Osteocyte (in vitro differentiated cells): ENCODE results near the gene RPLP2. TPM values are rescaled to one million over a fixed set of nuclear protein-coding genes. Genes with fewer than 3 reads are reported as not detected.
A peak's percentile ranks its signal among the peaks of the same experiment; 100 is the strongest.

ENCODE experiments used
- DNase-seq: peaks from one replicate; pipeline ENCODE4 v3.0.0; 2021; ENCODE audit warnings: mixed read lengths; ENCODE audit not compliant: unreplicated experiment; ENCODE audit errors: extremely low spot score
- H3K27ac Mint-ChIP-seq: one replicate; pipeline ENCODE4 v1.8.0; 2021; ENCODE audit warnings: mild to moderate bottlenecking, mixed read lengths; ENCODE audit not compliant: unreplicated experiment
- H3K27me3 Mint-ChIP-seq: one replicate; pipeline ENCODE4 v1.8.0; 2021; ENCODE audit warnings: mixed read lengths; ENCODE audit not compliant: unreplicated experiment
- H3K36me3 Mint-ChIP-seq: one replicate; pipeline ENCODE4 v1.8.0; 2021; ENCODE audit warnings: mixed read lengths; ENCODE audit not compliant: unreplicated experiment
- H3K4me1 Mint-ChIP-seq: one replicate; pipeline ENCODE4 v1.8.0; 2021; ENCODE audit warnings: mixed read lengths; ENCODE audit not compliant: unreplicated experiment
- H3K4me3 Mint-ChIP-seq: one replicate; pipeline ENCODE4 v1.8.0; 2021; ENCODE audit warnings: mild to moderate bottlenecking, moderate library complexity, mixed read lengths; ENCODE audit not compliant: unreplicated experiment
- H3K9me3 Mint-ChIP-seq: one replicate; pipeline ENCODE4 v1.8.0; 2021; ENCODE audit warnings: mixed read lengths; ENCODE audit not compliant: unreplicated experiment
- total RNA-seq: library from RNA; stranded (reverse); gene quantifications from 2 replicates; pipeline ENCODE4 v1.2.1, GENCODE V29; 2021
- TF ChIP-seq, protein P1 (sequence below): fragments of 200-600 bp; sonication (generic); IDR thresholded peaks from 2 replicates; pipeline ENCODE4 v1.5.0; 2021; ENCODE audit warnings: antibody characterized with exemption, mild to moderate bottlenecking, moderate library complexity

Gene RPLP2
- total RNA-seq, 1 donor from 2014 or later = 1,500 TPM

- DNase-seq = no peak
- Mint-ChIP-seq H3K36me3 (no peaks in the 10 kb centered on the region), H3K4me1 (peaks cover 18% of the 10 kb centered on the region), H3K27ac (no peak overlapping the region), H3K27me3 (no peaks in the 10 kb centered on the region), H3K9me3 (no peaks in the 10 kb centered on the region), H3K4me3 (no peak overlapping the region)
- TF ChIP-seq, protein P1, sequence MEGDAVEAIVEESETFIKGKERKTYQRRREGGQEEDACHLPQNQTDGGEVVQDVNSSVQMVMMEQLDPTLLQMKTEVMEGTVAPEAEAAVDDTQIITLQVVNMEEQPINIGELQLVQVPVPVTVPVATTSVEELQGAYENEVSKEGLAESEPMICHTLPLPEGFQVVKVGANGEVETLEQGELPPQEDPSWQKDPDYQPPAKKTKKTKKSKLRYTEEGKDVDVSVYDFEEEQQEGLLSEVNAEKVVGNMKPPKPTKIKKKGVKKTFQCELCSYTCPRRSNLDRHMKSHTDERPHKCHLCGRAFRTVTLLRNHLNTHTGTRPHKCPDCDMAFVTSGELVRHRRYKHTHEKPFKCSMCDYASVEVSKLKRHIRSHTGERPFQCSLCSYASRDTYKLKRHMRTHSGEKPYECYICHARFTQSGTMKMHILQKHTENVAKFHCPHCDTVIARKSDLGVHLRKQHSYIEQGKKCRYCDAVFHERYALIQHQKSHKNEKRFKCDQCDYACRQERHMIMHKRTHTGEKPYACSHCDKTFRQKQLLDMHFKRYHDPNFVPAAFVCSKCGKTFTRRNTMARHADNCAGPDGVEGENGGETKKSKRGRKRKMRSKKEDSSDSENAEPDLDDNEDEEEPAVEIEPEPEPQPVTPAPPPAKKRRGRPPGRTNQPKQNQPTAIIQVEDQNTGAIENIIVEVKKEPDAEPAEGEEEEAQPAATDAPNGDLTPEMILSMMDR = no peak
Measured at GRCh38 chr11:770642-771616, 38.8 kb upstream of the RPLP2 start.

GRCh38 chr11:771617-772204 lies 38.1 kb upstream of the RPLP2 start:
- Mint-ChIP-seq H3K4me3 (no peak overlapping the region), H3K4me1 (peaks cover 23% of the 10 kb centered on the region), H3K27ac (no peak overlapping the region), H3K27me3 (no peaks in the 10 kb centered on the region), H3K9me3 (no peaks in the 10 kb centered on the region), H3K36me3 (no peaks in the 10 kb centered on the region)
- TF ChIP-seq, protein P1 = no peak
- no peak for DNase-seq

- H3K27me3 Mint-ChIP-seq = no peaks in the 10 kb centered on the region
- no peak overlapping the region for H3K27ac Mint-ChIP-seq
- H3K4me3 Mint-ChIP-seq = no peak overlapping the region
- no peaks in the 10 kb centered on the region for H3K9me3 Mint-ChIP-seq
- H3K4me1 Mint-ChIP-seq = peaks cover 23% of the 10 kb centered on the region
- peak; percentile 84 for DNase-seq
- TF ChIP-seq, protein P1 = no peak
- no peaks in the 10 kb centered on the region for H3K36me3 Mint-ChIP-seq
Measured at GRCh38 chr11:772429-773390, 37.1 kb upstream of the RPLP2 start.

DNA sequence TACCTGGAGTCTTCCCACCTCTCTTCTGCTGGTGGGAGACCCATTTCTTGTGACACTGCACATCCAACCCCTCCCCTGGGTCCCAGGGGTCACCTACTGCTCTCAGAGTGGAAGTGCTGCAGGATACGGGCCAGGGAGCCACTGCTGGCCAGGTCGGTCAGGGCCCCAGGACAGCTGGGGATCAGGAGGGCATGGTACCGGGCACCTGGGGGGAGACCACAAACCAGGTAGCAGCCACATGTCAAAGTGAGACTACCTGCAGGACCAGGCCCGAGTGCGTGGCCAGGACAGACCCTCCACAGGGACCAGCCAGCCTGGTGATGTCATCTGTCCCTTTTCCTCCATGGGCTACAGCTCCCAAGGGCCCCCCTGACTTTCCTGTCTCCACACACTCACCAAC lies 36.3 kb upstream of the RPLP2 start:
- no peaks in the 10 kb centered on the region for H3K36me3 Mint-ChIP-seq
- no peak overlapping the region for H3K27ac Mint-ChIP-seq
- TF ChIP-seq, protein P1 = no peak
- DNase-seq = no peak
- no peaks in the 10 kb centered on the region for H3K27me3 Mint-ChIP-seq
- H3K4me3 Mint-ChIP-seq = no peak overlapping the region
- H3K9me3 Mint-ChIP-seq = no peaks in the 10 kb centered on the region
- peaks cover 23% of the 10 kb centered on the region for H3K4me1 Mint-ChIP-seq
